ENCODE results near the gene IRF3. TPM values are rescaled to one million over a fixed set of nuclear protein-coding genes. Genes with fewer than 3 reads are reported as not detected.
A peak's percentile ranks its signal among the peaks of the same experiment; 100 is the strongest.

The IRF3 gene
- total and polyA plus RNA-seq, 2 donors (not counting 1 experiment from before 2014, with no cell fraction given), result 233 to 262 TPM

DNA sequence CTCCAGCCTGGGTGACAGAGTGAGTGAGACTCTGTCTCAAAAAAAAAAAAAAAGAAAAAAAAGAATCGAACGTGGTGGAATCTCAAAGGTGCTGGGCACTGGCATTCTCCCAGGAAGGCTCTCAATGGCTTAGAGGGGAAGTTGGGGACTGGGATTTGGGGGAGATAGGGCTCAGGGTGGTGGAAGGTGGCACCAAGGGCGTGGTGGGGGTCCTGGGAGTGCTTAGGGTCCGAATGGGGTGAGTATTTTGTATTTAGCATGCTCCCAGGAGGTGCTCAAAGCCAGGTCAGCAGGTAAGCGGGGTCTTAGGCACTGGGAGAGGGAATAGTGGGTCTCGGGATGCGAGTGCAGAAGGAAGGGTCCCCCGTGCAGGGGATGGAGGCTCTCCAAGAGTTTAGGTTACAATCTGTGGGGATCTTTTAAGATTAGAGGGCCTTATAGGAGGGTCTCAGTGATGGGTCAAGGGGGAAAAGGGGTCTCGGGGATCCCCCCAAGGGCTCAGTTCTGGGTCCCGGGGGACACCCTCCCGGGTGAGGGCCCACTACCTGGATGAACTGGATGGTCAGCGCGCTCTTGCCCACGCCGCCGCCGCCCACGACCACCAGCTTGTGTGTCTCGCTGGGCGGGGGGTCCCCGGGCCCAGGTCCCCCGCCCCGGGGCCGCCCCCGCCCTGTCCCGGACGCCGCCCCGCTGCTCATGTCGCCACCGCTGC is 26.1 kb downstream of the IRF3 start:
- Histone ChIP-seq H3K4me1 (ENCODE audit: control insufficient read depth in 2 of 2, insufficient read depth in 2 of 2, low read length in 2 of 2) (peaks cover 37 to 54% of the 10 kb centered on the region in 2 donors), H3K4me2 (replicated peaks; ENCODE audit: low read depth, low read length, poor library complexity, severe bottlenecking) (peak overlapping the region; percentile 95), H4K20me1 (ENCODE audit: control insufficient read depth, insufficient read depth, low read length, poor library complexity, severe bottlenecking) (peaks cover 7% of the 10 kb centered on the region), H3K9ac (ENCODE audit: low read length) (peak overlapping the region; percentile 72), H2AFZ (ENCODE audit: insufficient read depth, low read depth, low read length, poor library complexity, severe bottlenecking) (peak overlapping the region; percentile 73), H3K79me2 (ENCODE audit: control insufficient read depth, insufficient read depth, low read length) (peaks cover 37% of the 10 kb centered on the region), H3K9me3 (ENCODE audit: control extremely low read depth in 1 of 3, control insufficient read depth in 2 of 3, insufficient read depth in 1 of 3, low read length in 2 of 3) (no peaks in the 10 kb centered on the region), H3K27ac (ENCODE audit: low read length in 2 of 2) (peak overlapping the region in 1 of 2 donors; percentile 96), H3K4me3 (ENCODE audit: control extremely low read depth in 1 of 5, extremely low read depth in 1 of 5, insufficient read depth in 1 of 5, low read depth in 2 of 5, low read length in 4 of 5) (peak overlapping the region in 4 of 5 experiments; percentile 52 to 74 (median 68)), H3K27me3 (replicated peaks in 1 of 4; ENCODE audit: control extremely low read depth in 1 of 4, control insufficient read depth in 3 of 4, insufficient read depth in 4 of 4, low read length in 3 of 4) (no peaks in the 10 kb centered on the region), H3K36me3 (replicated peaks in 1 of 2; ENCODE audit: control extremely low read depth in 1 of 2, control insufficient read depth in 1 of 2, extremely low read depth in 1 of 2, insufficient read depth in 2 of 2, low read length in 1 of 2) (no peaks in the 10 kb centered on the region)
- DNase-seq, result no peak
- Mint-ChIP-seq H3K9me3 (ENCODE audit: insufficient read depth) (no peaks in the 10 kb centered on the region), H3K27ac (peak overlapping the region; percentile 15), H3K4me3 (peak overlapping the region; percentile 95), H3K4me1 (peaks cover 50% of the 10 kb centered on the region), H3K27me3 (no peaks in the 10 kb centered on the region)
- POLR2A ChIA-PET, result interaction anchor here (0.6 to 3.4 kb wide), 14 partner anchors 13 to 236 kb away, joined by 3 to 53 read pairs (median 5); partner anchors contain the start of genes ALDH16A1, BCL2L12, IRF3 and NOSIP
- ATAC-seq (ENCODE audit: low read depth), result no peak
- 4% methylated on average over 30 of the region's 31 CpGs for WGBS (ENCODE audit: insufficient coverage)
- intact Hi-C loops (cut with micrococcal nuclease), result loop anchor here (1.0 to 2.0 kb wide), 8 partner anchors 26 to 1275 kb away; partner anchors contain the start of genes BCL2L12, IRF3, NOSIP and PNKP
- CTCF ChIA-PET, result interaction anchor here (0.6 to 2.3 kb wide), 11 partner anchors 25 to 249 kb away, joined by 3 to 10 read pairs (median 4); partner anchors contain the start of genes BCL2L12, IRF3, PRMT1 and RPS11
- TF ChIP-seq CTCF (IDR thresholded peaks at IDR 0.05), result no peak
- TF ChIP-seq EZH2 (IDR thresholded peaks at IDR 0.05; ENCODE audit: borderline replicate concordance, insufficient read depth, low read depth, low read length, poor library complexity, severe bottlenecking), result no peak
